ENCODE data around the gene GCNT4. TPM values are rescaled to one million over a fixed set of nuclear protein-coding genes. Genes with fewer than 3 reads are reported as not detected.

Gene GCNT4
- total RNA-seq, 2 experiments from 2014 or later, result 7.2 to 7.4 TPM

GRCh38 chr5:75037106-75037505, 15.3 kb downstream of the GCNT4 start:
- peaks cover 8% of the 10 kb centered on the region for H3K36me3 ChIP-seq (ENCODE audit: insufficient read depth, low read length)
- Mint-ChIP-seq H3K27me3 (no peaks in the 10 kb centered on the region), H3K27ac (peak overlapping the region; percentile 73), H3K4me3 (no peak overlapping the region), H3K4me1 (ENCODE audit: low read depth) (peaks cover 71% of the 10 kb centered on the region), H3K36me3 (ENCODE audit: low read depth) (peaks cover 57% of the 10 kb centered on the region), H3K9me3 (no peaks in the 10 kb centered on the region)
- ChIA-PET POLR2A (interaction anchor here (0.7 to 1.4 kb wide), 5 partner anchors 9 to 199 kb away, joined by 4 to 6 read pairs (median 5); partner anchors contain the start of genes ANKRD31 and GCNT4), CTCF (interaction anchor here (0.7 kb wide), 1 partner anchor 8 kb away, joined by 3 read pairs; no protein-coding TSS in a partner anchor)
- H3K4me3 ChIP-seq (ENCODE audit: low read length), result no peak overlapping the region
- intact Hi-C loops (cut with DNase I, micrococcal nuclease), result no loop called here
- peaks cover 27% of the 10 kb centered on the region for H3K4me1 ChIP-seq (ENCODE audit: insufficient read depth, low read length)
- ATAC-seq (ENCODE audit: poor library complexity) (no peak), DNase-seq (peak in 1 of 14 experiments; percentile 35)
- TF ChIP-seq CTCF (IDR thresholded peaks at IDR 0.05), result no peak
- no peak overlapping the region for H3K27ac ChIP-seq (ENCODE audit: low read depth in 1 of 2, low read length in 2 of 2)
- H3K27me3 ChIP-seq (ENCODE audit: control insufficient read depth in 1 of 2, insufficient read depth in 2 of 2, low read length in 2 of 2), result no peaks in the 10 kb centered on the region
- H3K9me3 ChIP-seq (ENCODE audit: control insufficient read depth in 1 of 2, insufficient read depth in 1 of 2, low read length in 2 of 2), result no peaks in the 10 kb centered on the region

- intact Hi-C loops (cut with DNase I, micrococcal nuclease), result loop anchor here in 1 of 2 experiments (5.0 kb wide), 1 partner anchor 97 kb away; no protein-coding TSS in a partner anchor
- Histone ChIP-seq H3K27ac (ENCODE audit: low read depth in 1 of 2, low read length in 2 of 2) (no peak overlapping the region), H3K9me3 (ENCODE audit: control insufficient read depth in 1 of 2, insufficient read depth in 1 of 2, low read length in 2 of 2) (no peaks in the 10 kb centered on the region), H3K36me3 (ENCODE audit: insufficient read depth, low read length) (peaks cover 8% of the 10 kb centered on the region), H3K4me1 (ENCODE audit: insufficient read depth, low read length) (peaks cover 27% of the 10 kb centered on the region), H3K4me3 (ENCODE audit: low read length) (no peak overlapping the region), H3K27me3 (ENCODE audit: control insufficient read depth in 1 of 2, insufficient read depth in 2 of 2, low read length in 2 of 2) (no peaks in the 10 kb centered on the region)
- ATAC-seq (ENCODE audit: poor library complexity) (peak; percentile 83), DNase-seq (peak in 10 of 14 experiments; percentile 5 to 84 (median 46))
- POLR2A ChIA-PET, result interaction anchor here (0.6 to 3.0 kb wide), 10 partner anchors 13 to 1519 kb away, joined by 3 to 22 read pairs (median 5); partner anchors contain the start of genes ANKRD31, GCNT4, GFM2 and NSA2
- H3K27me3 Mint-ChIP-seq, result no peaks in the 10 kb centered on the region
- no peaks in the 10 kb centered on the region for H3K9me3 Mint-ChIP-seq
- peak overlapping the region; percentile 46 for H3K4me3 Mint-ChIP-seq
- no peak for TF ChIP-seq CTCF (IDR thresholded peaks at IDR 0.05)
- peak overlapping the region; percentile 77 for H3K27ac Mint-ChIP-seq
- H3K36me3 Mint-ChIP-seq (ENCODE audit: low read depth), result peaks cover 47% of the 10 kb centered on the region
- CTCF ChIA-PET, result no interaction called here
- H3K4me1 Mint-ChIP-seq (ENCODE audit: low read depth), result peaks cover 86% of the 10 kb centered on the region
Measured at GRCh38 chr5:75034137-75034739, 18.1 kb downstream of the GCNT4 start.

GRCh38 chr5:75031366-75031765, 21.0 kb downstream of the GCNT4 start:
- H3K27me3 ChIP-seq (ENCODE audit: control insufficient read depth in 1 of 2, insufficient read depth in 2 of 2, low read length in 2 of 2), result no peaks in the 10 kb centered on the region
- Mint-ChIP-seq H3K36me3 (ENCODE audit: low read depth) (peaks cover 33% of the 10 kb centered on the region), H3K4me1 (ENCODE audit: low read depth) (peaks cover 83% of the 10 kb centered on the region), H3K27me3 (no peaks in the 10 kb centered on the region), H3K9me3 (no peaks in the 10 kb centered on the region), H3K27ac (peak overlapping the region; percentile 72), H3K4me3 (no peak overlapping the region)
- H3K27ac ChIP-seq (ENCODE audit: low read depth in 1 of 2, low read length in 2 of 2), result no peak overlapping the region
- no peak for TF ChIP-seq CTCF (IDR thresholded peaks at IDR 0.05)
- peaks cover 6% of the 10 kb centered on the region for H3K36me3 ChIP-seq (ENCODE audit: insufficient read depth, low read length)
- no peak overlapping the region for H3K4me3 ChIP-seq (ENCODE audit: low read length)
- CTCF ChIA-PET, result no interaction called here
- peaks cover 30% of the 10 kb centered on the region for H3K4me1 ChIP-seq (ENCODE audit: insufficient read depth, low read length)
- no peaks in the 10 kb centered on the region for H3K9me3 ChIP-seq (ENCODE audit: control insufficient read depth in 1 of 2, insufficient read depth in 1 of 2, low read length in 2 of 2)
- intact Hi-C loops (cut with DNase I, micrococcal nuclease), result loop anchor here in 1 of 2 experiments (5.0 kb wide), 1 partner anchor 94 kb away; no protein-coding TSS in a partner anchor
- ATAC-seq (ENCODE audit: poor library complexity) (no peak), DNase-seq (no peak)
- POLR2A ChIA-PET, result no interaction called here

All from CD4-positive, alpha-beta T cell (primary cell).